GM12878 (cell line): ENCODE data around the gene CASTOR1. TPM values are rescaled to one million over a fixed set of nuclear protein-coding genes. Genes with fewer than 3 reads are reported as not detected.

Experiments used
- ATAC-seq: fragments of 200-7000 bp; cut with Tn5 transposase; 3 replicates; pipeline ENCODE4 v1.9.1; 2020; ENCODE audit warnings: mild to moderate bottlenecking, moderate library complexity
- BruUV-seq: library from RNA; stranded (reverse); fragments of 400-500 nt; replicated peaks from 2 replicates; lab custom pipeline; 2021; lab: Mats Ljungman, UMichigan
- CTCF ChIA-PET: fragments of 300-600 bp; sonication (Branson Sonifier 250); formaldehyde crosslinking; extraction: SDS; loops from one replicate; lab custom pipeline; 2021; ENCODE audit warnings: inconsistent platforms; lab: Yijun Ruan, JAX
- POLR2A ChIA-PET: fragments of 350-600 bp; formaldehyde crosslinking; extraction: SDS; loops from one replicate; lab custom pipeline; 2021; ENCODE audit warnings: inconsistent platforms; lab: Charles Lee
- RAD21 ChIA-PET: fragments of 300-600 bp; sonication (Branson Sonifier 250); formaldehyde crosslinking; loops from one replicate; lab custom pipeline; 2023; ENCODE audit warnings: antibody characterized with exemption; ENCODE audit not compliant: unreplicated experiment; lab: Charles Lee
- SMC1A ChIA-PET: fragments of 300-600 bp; sonication (Branson Sonifier 250); formaldehyde crosslinking; loops from one replicate; lab custom pipeline; 2023; ENCODE audit not compliant: unreplicated experiment, uncharacterized antibody; lab: Charles Lee
- DNase-seq: peaks from one replicate; pipeline ENCODE4 v3.0.0-alpha.2; 2011; ENCODE audit warnings: low read depth, low spot score
- FAIRE-seq: peaks from 3 replicates; lab custom pipeline; 2011; peaks lifted over from hg19 to GRCh38; lab: Jason Lieb, UNC
- H2AFZ ChIP-seq: 2 replicates; pipeline ENCODE4 v1.6.0; 2011; ENCODE audit warnings: low read depth, low read length, control low read depth; ENCODE audit not compliant: control insufficient read depth
- H3K27ac ChIP-seq: 2 replicates; pipeline ENCODE4 v1.5.1; 2011; ENCODE audit warnings: control low read depth; ENCODE audit not compliant: control insufficient read depth, insufficient read depth
- H3K27me3 ChIP-seq, 2 experiments: replicated peaks in 1 of 2; 2 replicates each; pipeline versions ENCODE4 v1.6.0 to v1.6.1; 2011; ENCODE audit warnings: low read length in 1 of 2; ENCODE audit not compliant: control insufficient read depth in 2 of 2, insufficient read depth in 2 of 2
- H3K36me3 ChIP-seq, 2 experiments: 2 replicates each; pipeline ENCODE4 v1.5.1; 2011; ENCODE audit warnings: low read length in 1 of 2; ENCODE audit not compliant: control insufficient read depth in 2 of 2, insufficient read depth in 2 of 2
- H3K4me1 ChIP-seq: 2 replicates; pipeline ENCODE4 v1.6.1; 2011; ENCODE audit warnings: mild to moderate bottlenecking, low read length, moderate library complexity, mixed read lengths; ENCODE audit not compliant: control insufficient read depth, insufficient read depth
- H3K4me2 ChIP-seq: 2 replicates; pipeline ENCODE4 v1.6.0; 2011; ENCODE audit warnings: control low read depth; ENCODE audit not compliant: control insufficient read depth, insufficient read depth
- H3K4me3 ChIP-seq: fragments of 200-600 bp; sonication (generic); 2 replicates; pipeline ENCODE4 v1.5.1; 2016
- H3K79me2 ChIP-seq: 2 replicates; pipeline ENCODE4 v1.6.0; 2011; ENCODE audit warnings: low read length; ENCODE audit not compliant: control insufficient read depth, insufficient read depth
- H3K9ac ChIP-seq: 2 replicates; pipeline ENCODE4 v1.8.0; 2011; ENCODE audit warnings: low read length, control low read depth, mixed read lengths; ENCODE audit not compliant: control insufficient read depth, insufficient read depth
- H3K9me3 ChIP-seq: replicated peaks from 3 replicates; pipeline ENCODE4 v1.5.1; 2011; ENCODE audit warnings: mild to moderate bottlenecking, low read length; ENCODE audit not compliant: control insufficient read depth, insufficient read depth
- H4K20me1 ChIP-seq: 2 replicates; pipeline ENCODE4 v1.6.0; 2011; ENCODE audit not compliant: control insufficient read depth, insufficient read depth
- CEBPB ChIP-seq, 2 experiments: fragments of 150-350 bp in 1 of 2; IDR thresholded peaks; 2 replicates each; pipeline ENCODE4 v1.6.1; 2012 to 2014; ENCODE audit warnings: low read depth in 2 of 2, low read length in 2 of 2, borderline replicate concordance in 1 of 2, inconsistent platforms in 1 of 2
- GATAD2B ChIP-seq: fragments of 450-650 bp; conservative IDR thresholded peaks from 2 replicates; pipeline ENCODE4 v1.6.1; 2017; ENCODE audit warnings: low read depth, mild to moderate bottlenecking, moderate library complexity
- JUNB ChIP-seq: IDR thresholded peaks from 2 replicates; pipeline ENCODE4 v1.6.1; 2016; ENCODE audit warnings: antibody characterized with exemption, mild to moderate bottlenecking
- MXI1 ChIP-seq: fragments of 150-350 bp; IDR thresholded peaks from 2 replicates; pipeline ENCODE4 v1.6.1; 2011; ENCODE audit warnings: low read depth, mild to moderate bottlenecking, inconsistent platforms, low read length, improper control_type of control experiment
- MYB ChIP-seq: fragments of 150-350 bp; IDR thresholded peaks from 2 replicates; pipeline ENCODE4 v1.6.1; 2014; ENCODE audit warnings: mild to moderate bottlenecking, low read depth, low read length, borderline replicate concordance
- NFYA ChIP-seq: IDR thresholded peaks from 2 replicates; pipeline ENCODE4 v1.6.1; 2011; ENCODE audit warnings: low read depth, mild to moderate bottlenecking, low read length, improper control_type of control experiment, borderline replicate concordance
- NR2C1 ChIP-seq: fragments of 450-650 bp; IDR thresholded peaks from 2 replicates; pipeline ENCODE4 v1.6.1; 2017; ENCODE audit warnings: antibody characterized with exemption, mild to moderate bottlenecking, moderate library complexity
- POLR2AphosphoS2 ChIP-seq: IDR thresholded peaks from 2 replicates; pipeline ENCODE4 v1.6.1; 2011; ENCODE audit warnings: low read depth, mild to moderate bottlenecking, low read length, improper control_type of control experiment, moderate library complexity
- RAD51 ChIP-seq: fragments of 450-650 bp; IDR thresholded peaks from 2 replicates; pipeline ENCODE4 v1.6.1; 2016; ENCODE audit warnings: moderate library complexity, mild to moderate bottlenecking, inconsistent platforms
- REST ChIP-seq: IDR thresholded peaks from 2 replicates; pipeline ENCODE4 v1.6.1; 2012; ENCODE audit warnings: mild to moderate bottlenecking, low read depth, low read length
- TCF3 ChIP-seq: IDR thresholded peaks from 2 replicates; pipeline ENCODE4 v1.6.1; 2012; ENCODE audit warnings: low read depth, mild to moderate bottlenecking, low read length, borderline replicate concordance; ENCODE audit not compliant: insufficient read depth
- YBX1 ChIP-seq: fragments of 450-650 bp; IDR thresholded peaks from 2 replicates; pipeline ENCODE4 v1.6.1; 2016; ENCODE audit warnings: antibody characterized with exemption
- ZNF592 ChIP-seq: fragments of 450-650 bp; IDR thresholded peaks from 2 replicates; pipeline ENCODE4 v1.6.1; 2017; ENCODE audit warnings: mild to moderate bottlenecking, moderate library complexity
- ZNF622 ChIP-seq: fragments of 450-650 bp; IDR thresholded peaks from 2 replicates; pipeline ENCODE4 v1.6.1; 2017; ENCODE audit warnings: mild to moderate bottlenecking, inconsistent platforms
- WGBS: methylation state at CpG from one replicate; pipeline ENCODE4 v1.1.6; 2016; ENCODE audit warnings: low lambda C conversion rate; ENCODE audit not compliant: insufficient replicate concordance, insufficient coverage; ENCODE audit errors: missing lambda C conversion rate; 5-methylcytosine and 5-hydroxymethylcytosine counted together
- in situ Hi-C: fragments of 300-500 bp; cut with MboI; formaldehyde crosslinking; loops from 9 replicates; pipeline ENCODE4 v1.14.3; 2018; ENCODE audit warnings: mixed read lengths
- intact Hi-C: fragments of 100-400 bp; cut with micrococcal nuclease; formaldehyde crosslinking; loops from one replicate; pipeline ENCODE4 v1.14.2; 2022; ENCODE audit not compliant: unreplicated experiment
- polyA plus RNA-seq, 11 experiments: library from polyadenylated mRNA; depleted of rRNA in 4 of 11; unstranded in 6 of 11; stranded (reverse) in 5 of 11; fragments of >200 nt; fragmentation: Nextera tagmentation in 4 of 11; fragmentation: Illumina TruSeq in 1 of 11; extraction: Ambion mirVana in 4 of 11; extraction: Trizol in 1 of 11; gene quantifications; 1 replicate in 1 of 11; 2 replicates in 10 of 11; pipeline versions ENCODE4 v1.2.1 to v1.2.3, GENCODE V29; 2011 to 2016; ENCODE audit warnings: inconsistent platforms in 2 of 11, missing spikeins in 2 of 11, low read depth in 1 of 11
- total RNA-seq, 4 experiments: library from RNA; depleted of rRNA in 3 of 4; stranded (reverse); fragments of >200 nt in 3 of 4; fragmentation: Illumina TruSeq in 1 of 4; extraction: Trizol in 1 of 4; gene quantifications; 2 replicates each; pipeline versions ENCODE4 v1.2.1 to v1.2.3, GENCODE V29; 2013 to 2021

CASTOR1 gene
- total and polyA plus RNA-seq, 10 of the 15 experiments (the other 5 are each of a cell fraction or from before 2014, with no cell fraction given): 0.31 to 9.1 (median 3.3) TPM

GRCh38 chr22:30287648-30288418 lies 1.5 kb downstream of the CASTOR1 start:
- DNase-seq (no peak), ATAC-seq (peak; percentile 68), FAIRE-seq (peak; percentile 95)
- H3K4me3 ChIP-seq: 0 out of 2 replicates have a peak overlapping the region, but pooled peaks have one; percentile 74
- no peak overlapping the region for H3K27ac ChIP-seq
- H3K4me2 ChIP-seq: no peak overlapping the region; the same call in 1 of the 2 replicates
- ChIA-PET POLR2A (interaction anchor here (0.6 to 4.2 kb wide), 13 partner anchors 10 to 137 kb away, joined by 3 to 28 read pairs (median 4); partner anchors contain the start of genes CCDC157, MTFP1, RNF215 and SF3A1), RAD21 (interaction anchor here (0.6 to 6.2 kb wide), 46 partner anchors 14 to 968 kb away, joined by 3 to 277 read pairs (median 4); partner anchors contain the start of genes CCDC157, MTFP1, RNF215 and SEC14L2), CTCF (interaction anchor here (0.7 to 10.5 kb wide), 58 partner anchors 8 to 650 kb away, joined by 3 to 436 read pairs (median 7); partner anchors contain the start of genes CCDC157, MTFP1, OSM and RNF215), SMC1A (interaction anchor here (0.6 to 7.9 kb wide), 36 partner anchors 8 to 1004 kb away, joined by 3 to 201 read pairs (median 4); partner anchors contain the start of genes CCDC157, PIK3IP1, RNF215 and SF3A1)
- H3K27me3 ChIP-seq: no peaks in the 10 kb centered on the region
- H2AFZ ChIP-seq: peak overlapping the region; percentile 55
- no peaks in the 10 kb centered on the region for H3K79me2 ChIP-seq
- WGBS: 2% methylated on average over 5 of the region's 5 CpGs
- no peaks in the 10 kb centered on the region for H4K20me1 ChIP-seq
- H3K36me3 ChIP-seq: peaks cover 0 to 8% of the 10 kb centered on the region in 2 experiments; a peak in 2 of 4 replicates
- no peak overlapping the region for H3K9ac ChIP-seq
- H3K4me1 ChIP-seq: peaks cover 25% of the 10 kb centered on the region
- no peaks in the 10 kb centered on the region for H3K9me3 ChIP-seq
- no TSS peak for BruUV-seq
- in situ Hi-C loops: loop anchor here (5.0 kb wide), 1 partner anchor 99 kb away; the partner anchor contains the start of gene RNF215
- intact Hi-C loops: loop anchor here (1.0 to 10.0 kb wide), 8 partner anchors 19 to 197 kb away; partner anchors contain the start of genes CCDC157, RNF215, SF3A1 and TBC1D10A
- TF ChIP-seq MXI1 (no peak), MYB (no peak), NFYA (no peak), GATAD2B (0 out of 2 replicates have a peak, but pooled peaks have one; percentile 21), REST (no peak), ZNF592 (0 out of 2 replicates have a peak, but pooled peaks have one; percentile 65), CEBPB (IDR thresholded peaks at IDR 0.05; ENCODE audit: borderline replicate concordance in 1 of 2, low read depth in 2 of 2, low read length in 2 of 2) (no peak), RAD51 (no peak), YBX1 (no peak), ZNF622 (no peak), JUNB (no peak), NR2C1 (no peak), TCF3 (no peak), POLR2AphosphoS2 (no peak)
